ENCODE data around the gene TOPAZ1. TPM values are rescaled to one million over a fixed set of nuclear protein-coding genes. Genes with fewer than 3 reads are reported as not detected.

TOPAZ1 gene
- total and polyA plus RNA-seq, 3 donors from 2014 or later: 2.5 to 11.7 (median 7.4) TPM

DNA sequence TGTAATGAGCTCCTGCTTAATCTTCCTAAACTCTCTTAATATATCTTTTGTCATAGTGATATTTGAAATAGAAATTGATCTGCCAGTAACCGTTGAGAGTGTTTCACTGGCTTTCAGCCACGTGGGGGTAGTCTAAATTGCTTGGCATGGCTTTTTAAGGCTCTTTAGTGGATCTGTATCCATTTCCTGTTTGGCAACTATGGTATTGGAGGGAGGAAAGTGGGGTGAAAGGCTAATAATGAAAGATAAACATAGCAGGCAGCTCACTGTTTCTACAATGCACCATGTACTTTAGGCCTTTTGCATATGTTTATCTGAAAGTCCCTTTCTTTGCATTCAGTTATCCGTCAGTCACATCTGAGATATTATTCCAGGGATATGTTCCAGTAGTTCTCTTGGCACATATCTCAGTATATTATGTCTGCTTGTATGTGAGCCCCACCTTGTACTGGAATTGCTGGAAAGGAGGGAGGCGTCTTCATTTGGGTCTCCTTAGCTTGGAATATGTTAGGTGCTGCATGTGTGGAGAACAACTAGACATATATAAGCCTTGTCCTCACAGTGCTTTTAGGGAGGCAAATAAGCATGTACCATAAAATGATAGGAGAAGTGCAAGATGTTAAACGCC lies 10.8 kb downstream of the TOPAZ1 start:
- DNase-seq: no peak
- Histone ChIP-seq H3K27me3 (no peaks in the 10 kb centered on the region), H3K27ac (no peak overlapping the region), H3K4me1 (no peaks in the 10 kb centered on the region), H3K9me3 (no peaks in the 10 kb centered on the region), H3K4me3 (no peak overlapping the region), H3K36me3 (ENCODE audit: low read depth, missing control alignments) (no peaks in the 10 kb centered on the region)
- intact Hi-C loops (cut with DNase I; ENCODE audit: low total_unique reads): no loop called here
- WGBS, 2 donors: 54 to 58% methylated on average over 5 of the region's 5 CpGs
- TF ChIP-seq POLR2A (IDR thresholded peaks at IDR 0.05): no peak
- TF ChIP-seq, protein P1, sequence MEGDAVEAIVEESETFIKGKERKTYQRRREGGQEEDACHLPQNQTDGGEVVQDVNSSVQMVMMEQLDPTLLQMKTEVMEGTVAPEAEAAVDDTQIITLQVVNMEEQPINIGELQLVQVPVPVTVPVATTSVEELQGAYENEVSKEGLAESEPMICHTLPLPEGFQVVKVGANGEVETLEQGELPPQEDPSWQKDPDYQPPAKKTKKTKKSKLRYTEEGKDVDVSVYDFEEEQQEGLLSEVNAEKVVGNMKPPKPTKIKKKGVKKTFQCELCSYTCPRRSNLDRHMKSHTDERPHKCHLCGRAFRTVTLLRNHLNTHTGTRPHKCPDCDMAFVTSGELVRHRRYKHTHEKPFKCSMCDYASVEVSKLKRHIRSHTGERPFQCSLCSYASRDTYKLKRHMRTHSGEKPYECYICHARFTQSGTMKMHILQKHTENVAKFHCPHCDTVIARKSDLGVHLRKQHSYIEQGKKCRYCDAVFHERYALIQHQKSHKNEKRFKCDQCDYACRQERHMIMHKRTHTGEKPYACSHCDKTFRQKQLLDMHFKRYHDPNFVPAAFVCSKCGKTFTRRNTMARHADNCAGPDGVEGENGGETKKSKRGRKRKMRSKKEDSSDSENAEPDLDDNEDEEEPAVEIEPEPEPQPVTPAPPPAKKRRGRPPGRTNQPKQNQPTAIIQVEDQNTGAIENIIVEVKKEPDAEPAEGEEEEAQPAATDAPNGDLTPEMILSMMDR (IDR thresholded peaks at IDR 0.05): no peak

DNA sequence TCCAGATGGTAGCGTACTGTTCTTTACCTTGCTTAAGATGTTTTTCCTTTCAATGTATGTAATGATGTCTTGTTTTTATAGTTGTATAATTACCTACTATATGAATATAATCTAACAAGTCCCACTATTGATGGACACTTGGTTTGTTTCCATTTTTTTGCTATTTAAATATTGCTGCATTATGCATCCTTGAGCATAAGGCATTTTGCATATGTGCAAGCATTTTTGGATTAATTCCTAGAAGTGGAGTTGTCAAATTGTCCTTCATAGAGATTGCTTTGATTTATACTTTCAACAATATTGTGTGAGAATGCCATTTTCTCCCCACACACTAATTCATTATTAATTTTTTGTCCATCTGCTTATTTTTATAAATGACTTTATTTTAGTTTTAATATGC lies 17.7 kb downstream of the TOPAZ1 start:
- no peaks in the 10 kb centered on the region for H3K36me3 ChIP-seq (ENCODE audit: low read depth, missing control alignments)
- WGBS, 2 donors: 97 to 100% methylated on average over 1 of the region's 1 CpG
- H3K27me3 ChIP-seq: no peaks in the 10 kb centered on the region
- TF ChIP-seq POLR2A (IDR thresholded peaks at IDR 0.05): no peak
- TF ChIP-seq, protein P1 (IDR thresholded peaks at IDR 0.05): no peak
- H3K27ac ChIP-seq: no peak overlapping the region
- no peak for DNase-seq
- H3K4me3 ChIP-seq: no peak overlapping the region
- intact Hi-C loops (cut with DNase I; ENCODE audit: low total_unique reads): no loop called here
- no peaks in the 10 kb centered on the region for H3K9me3 ChIP-seq
- no peaks in the 10 kb centered on the region for H3K4me1 ChIP-seq

DNA sequence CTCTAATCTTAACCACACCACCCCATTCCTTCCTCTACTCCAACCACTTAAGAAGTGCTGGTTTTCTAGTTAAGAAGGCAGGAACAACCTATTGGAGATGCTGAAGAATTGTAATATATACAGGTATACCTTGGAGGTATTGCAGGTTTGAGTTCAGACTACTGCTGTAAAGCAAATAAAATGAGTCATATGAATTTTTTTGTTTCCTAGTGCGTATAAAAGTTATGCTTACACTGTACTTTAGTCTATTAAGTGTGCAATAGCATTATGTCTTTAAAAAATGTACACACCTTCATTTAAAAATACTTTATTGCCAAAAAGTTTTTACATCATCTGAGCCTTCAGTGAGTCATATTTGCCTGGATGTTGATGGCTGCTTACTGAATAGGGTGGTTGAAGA lies 22.5 kb downstream of the TOPAZ1 start:
- WGBS, 2 donors: 88 to 92% methylated on average over 1 of the region's 1 CpG
- intact Hi-C loops (cut with DNase I; ENCODE audit: low total_unique reads): no loop called here
- Histone ChIP-seq H3K4me1 (no peaks in the 10 kb centered on the region), H3K36me3 (ENCODE audit: low read depth, missing control alignments) (no peaks in the 10 kb centered on the region), H3K9me3 (no peaks in the 10 kb centered on the region), H3K27me3 (no peaks in the 10 kb centered on the region), H3K4me3 (no peak overlapping the region), H3K27ac (no peak overlapping the region)
- DNase-seq: no peak
- TF ChIP-seq, protein P1 (IDR thresholded peaks at IDR 0.05): no peak
- no peak for TF ChIP-seq POLR2A (IDR thresholded peaks at IDR 0.05)

DNA sequence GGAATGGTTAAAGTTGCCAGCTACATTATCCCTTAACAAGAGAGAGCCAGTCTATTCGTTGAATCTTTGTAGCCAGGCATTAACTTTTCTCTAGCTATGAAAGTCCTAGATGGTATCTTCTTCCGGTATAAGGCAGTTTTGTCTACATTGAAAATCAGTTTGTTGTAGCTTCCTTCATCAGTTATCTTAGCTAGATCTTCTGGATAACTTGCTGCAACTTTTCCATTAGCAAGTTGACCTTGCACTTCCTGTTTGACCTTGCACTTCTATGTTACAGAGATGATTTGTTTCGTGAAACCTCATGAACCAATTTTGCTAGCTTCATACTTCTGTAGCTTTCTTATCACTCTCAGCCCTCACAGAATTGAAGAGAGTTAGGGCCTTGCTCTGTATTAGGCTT lies 24.1 kb downstream of the TOPAZ1 start:
- Histone ChIP-seq H3K36me3 (ENCODE audit: low read depth, missing control alignments) (no peaks in the 10 kb centered on the region), H3K4me1 (no peaks in the 10 kb centered on the region), H3K9me3 (no peaks in the 10 kb centered on the region), H3K27me3 (no peaks in the 10 kb centered on the region), H3K27ac (no peak overlapping the region), H3K4me3 (no peak overlapping the region)
- intact Hi-C loops (cut with DNase I; ENCODE audit: low total_unique reads): no loop called here
- TF ChIP-seq, protein P1 (IDR thresholded peaks at IDR 0.05): no peak
- no peak for TF ChIP-seq POLR2A (IDR thresholded peaks at IDR 0.05)
- WGBS, 2 donors: 74 to 79% methylated on average over 3 of the region's 3 CpGs
- DNase-seq: no peak

DNA sequence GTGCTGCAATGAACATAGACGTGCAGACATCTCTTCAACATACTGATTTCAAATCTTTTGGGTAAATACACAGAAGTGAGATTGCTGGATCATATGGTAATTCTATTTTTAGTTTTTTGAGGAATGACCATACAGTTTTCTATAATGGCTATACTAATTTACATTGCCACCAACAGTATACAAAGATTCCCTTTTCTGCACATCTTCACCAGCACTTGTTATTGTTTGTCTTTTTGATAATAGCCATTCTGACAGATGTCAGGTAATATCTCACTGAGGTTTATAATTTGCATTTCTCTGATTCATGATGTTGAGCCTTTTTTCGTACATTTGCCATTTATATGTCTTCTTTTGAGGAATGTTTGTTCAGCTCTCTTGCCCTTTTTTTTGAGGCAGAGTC lies 30.5 kb downstream of the TOPAZ1 start:
- TF ChIP-seq, protein P1 (IDR thresholded peaks at IDR 0.05): no peak
- no peak for TF ChIP-seq POLR2A (IDR thresholded peaks at IDR 0.05)
- intact Hi-C loops (cut with DNase I; ENCODE audit: low total_unique reads): no loop called here
- 88 to 92% methylated on average over 2 of the region's 2 CpGs for WGBS, 2 donors

More for the DNA sequence above, 30.5 kb downstream of the TOPAZ1 start:
- H3K4me3 ChIP-seq: no peak overlapping the region
- no peaks in the 10 kb centered on the region for H3K9me3 ChIP-seq
- no peak for DNase-seq
- H3K4me1 ChIP-seq: no peaks in the 10 kb centered on the region
- H3K27me3 ChIP-seq: no peaks in the 10 kb centered on the region
- no peak overlapping the region for H3K27ac ChIP-seq
- H3K36me3 ChIP-seq (ENCODE audit: low read depth, missing control alignments): no peaks in the 10 kb centered on the region
